GM19239 (cell line): ENCODE data around the gene CFAP68.
"Not testable (repeated sequence)": the region's sequence is repeated elsewhere in the genome, so short reads cannot be mapped to it uniquely, and the experiment has no call there.

Experiments used
- DNase-seq: peaks from one replicate; pipeline ENCODE4 v3.0.0; 2011; ENCODE audit warnings: low spot score; ENCODE audit not compliant: insufficient read length
- FAIRE-seq: peaks from 2 replicates; lab custom pipeline; 2011; peaks lifted over from hg19 to GRCh38; lab: Jason Lieb, UNC

Gene CFAP68

DNA sequence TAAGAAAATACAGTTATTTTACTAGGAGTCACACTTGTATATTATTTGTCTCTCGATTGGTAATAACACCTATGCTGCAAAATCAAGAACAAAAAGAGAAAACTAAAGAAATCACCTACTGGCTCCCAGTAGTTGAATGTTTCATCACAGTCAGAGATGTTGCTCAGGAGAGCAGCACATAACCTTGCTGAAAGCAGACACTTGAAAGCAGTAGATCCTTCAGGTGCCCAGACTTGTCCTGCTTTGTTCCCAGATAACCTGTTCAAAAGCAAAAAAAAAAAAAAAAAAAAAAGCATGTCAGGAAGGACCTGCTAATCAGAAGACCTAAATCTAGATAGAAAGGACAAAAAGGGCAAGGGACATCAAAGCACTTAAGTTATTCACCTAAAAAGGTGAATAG lies 9.2 kb upstream of the CFAP68 start:
- DNase-seq (no peak), FAIRE-seq (no peak)

DNA sequence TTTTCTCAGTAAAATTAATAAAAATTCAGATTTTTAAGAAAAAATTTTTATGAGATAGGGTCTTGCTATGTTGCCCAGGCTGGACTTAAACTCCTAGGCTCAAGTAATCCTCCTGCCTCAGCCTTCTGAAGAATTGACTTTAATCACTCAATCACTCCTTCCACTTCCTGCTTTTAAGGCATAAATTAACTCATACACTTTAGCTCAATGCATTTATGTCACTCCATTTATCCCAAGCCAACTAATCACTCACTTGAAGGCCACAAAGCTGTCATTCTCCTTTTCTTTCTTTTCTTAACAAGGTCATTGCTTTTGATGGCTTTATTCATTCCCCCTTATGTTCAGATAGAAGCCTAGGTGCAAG lies 8.8 kb upstream of the CFAP68 start:
- no peak for FAIRE-seq
- DNase-seq = no peak

DNA sequence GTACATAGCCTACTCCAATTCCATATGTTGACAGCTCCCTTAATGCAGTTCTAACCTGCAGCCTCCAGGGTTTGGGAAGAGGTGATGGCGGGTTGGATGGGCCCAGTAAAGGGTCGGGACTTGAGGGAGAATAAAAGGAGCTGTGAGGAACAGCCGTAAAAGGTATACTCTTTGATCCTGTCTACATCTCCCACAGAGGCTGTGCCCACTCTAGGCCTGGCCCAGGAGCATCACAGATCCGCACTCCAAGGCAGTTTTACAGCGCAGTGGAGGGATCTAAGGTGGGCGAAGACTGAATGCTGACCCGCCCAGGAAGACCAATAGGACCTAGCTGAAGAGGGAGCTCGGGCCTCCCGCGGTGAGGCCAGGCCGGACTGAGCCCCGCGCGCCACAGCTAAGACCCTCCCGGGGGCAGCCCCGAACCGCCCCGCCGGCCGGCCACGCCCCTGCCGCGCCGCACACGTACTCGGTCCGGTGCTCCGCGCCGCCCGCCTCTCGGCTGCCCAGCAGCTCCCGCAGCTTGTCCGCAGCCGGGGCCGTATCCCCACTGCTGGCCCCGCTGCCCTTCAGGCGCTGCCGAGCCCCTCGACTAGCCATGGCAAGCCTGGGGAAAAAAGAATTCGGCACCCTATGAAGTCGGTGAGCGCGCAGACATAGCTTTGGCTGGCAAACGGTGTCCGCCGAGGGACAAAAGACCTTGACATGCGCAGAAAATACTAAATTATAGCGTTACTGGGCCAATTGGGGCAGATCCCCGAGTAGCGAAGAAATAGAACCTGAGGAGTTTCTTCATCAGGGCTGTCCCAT lies 8.3 kb upstream of the CFAP68 start, which contains the start of gene ALG9:
Gene ALG9, minus strand, starts transcription at position 696 of the 807 bp plus-strand sequence. Its CDS starts 99 bp downstream, at position 597.
- DNase-seq (peak; percentile 55), FAIRE-seq (peak; percentile 96)

DNA sequence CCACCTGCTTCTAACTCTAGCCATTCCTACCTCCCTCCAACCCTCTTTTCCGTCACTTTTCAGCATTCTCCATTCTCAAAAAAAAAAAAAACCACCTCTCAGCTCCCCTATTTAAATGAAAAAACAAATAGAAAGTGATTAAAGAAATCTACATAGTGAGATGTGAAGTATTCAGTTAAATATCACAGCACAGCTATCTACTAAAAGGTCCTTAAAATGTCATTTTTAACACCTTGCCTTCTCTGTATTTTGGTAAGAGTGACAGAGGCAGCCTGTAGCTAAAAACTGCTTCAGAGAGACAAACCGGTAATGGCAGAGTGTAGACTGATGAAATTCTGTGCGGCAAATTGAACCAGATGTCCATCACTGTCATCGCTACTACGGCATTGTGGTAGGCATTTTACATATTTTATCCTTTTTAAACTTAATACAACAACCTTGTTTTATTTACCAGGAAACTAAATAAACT lies 7.6 kb upstream of the CFAP68 start:
- DNase-seq = no peak

DNA sequence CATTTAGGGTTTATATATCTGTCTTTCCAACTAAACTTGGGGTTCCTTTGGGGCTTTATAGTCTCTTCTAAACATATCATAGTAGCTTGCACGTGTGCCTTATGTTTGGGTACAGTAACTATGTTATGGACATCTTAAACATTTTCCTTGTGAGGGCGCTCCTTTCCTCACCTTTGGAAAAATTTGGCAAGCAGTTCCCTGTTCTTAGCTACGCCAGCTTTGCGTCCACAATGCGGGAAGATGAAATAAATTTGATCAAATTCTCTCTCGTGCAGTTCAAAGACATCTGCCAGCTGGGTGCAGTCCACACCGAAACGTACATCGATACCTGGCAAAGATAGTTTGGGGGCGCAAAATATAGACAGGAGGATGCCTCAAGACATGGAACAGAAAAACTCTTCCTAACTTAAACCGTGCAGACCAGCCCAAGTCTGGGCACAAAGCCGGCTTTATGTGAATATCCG lies 924 bp upstream of the CFAP68 start:
- FAIRE-seq = no peak
- DNase-seq = no peak

More for the DNA sequence above, 7.6 kb upstream of the CFAP68 start:
- peak; percentile 60 for FAIRE-seq

DNA sequence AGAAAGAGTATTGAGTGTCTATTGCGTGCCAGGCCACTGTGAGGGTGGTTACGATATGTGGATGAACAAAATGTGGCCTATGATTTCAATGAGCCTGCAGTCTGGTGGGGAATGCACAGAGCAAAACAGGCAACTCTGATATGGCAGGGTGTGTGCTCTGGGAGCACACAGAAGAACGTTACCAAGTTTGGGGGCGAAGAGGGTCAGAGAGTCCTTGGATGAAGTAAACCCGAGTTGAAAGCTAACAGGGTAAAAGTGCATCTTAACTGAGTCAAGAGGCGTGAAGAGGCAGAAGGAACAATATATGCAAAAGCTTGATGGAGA lies 258 bp downstream of the CFAP68 start:
- FAIRE-seq (no peak), DNase-seq (no peak)

DNA sequence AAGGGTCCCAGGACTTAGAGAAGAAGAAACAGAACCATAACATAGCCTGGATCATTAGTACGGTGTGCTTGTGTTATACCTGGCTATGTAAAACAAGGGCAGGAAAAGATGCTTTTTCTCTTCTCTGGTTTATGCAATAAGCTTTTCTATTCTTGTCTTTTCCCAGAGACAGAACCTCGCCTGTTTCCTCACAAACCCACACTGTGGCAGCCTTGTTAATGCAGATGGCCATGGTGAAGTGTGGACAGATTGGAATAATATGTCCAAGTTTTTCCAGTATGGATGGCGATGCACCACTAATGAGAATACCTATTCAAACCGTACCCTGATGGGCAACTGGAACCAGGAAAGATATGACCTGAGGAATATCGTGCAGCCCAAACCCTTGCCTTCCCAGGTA lies 2.9 kb downstream of the CFAP68 start:
- FAIRE-seq = no peak
- no peak for DNase-seq

DNA sequence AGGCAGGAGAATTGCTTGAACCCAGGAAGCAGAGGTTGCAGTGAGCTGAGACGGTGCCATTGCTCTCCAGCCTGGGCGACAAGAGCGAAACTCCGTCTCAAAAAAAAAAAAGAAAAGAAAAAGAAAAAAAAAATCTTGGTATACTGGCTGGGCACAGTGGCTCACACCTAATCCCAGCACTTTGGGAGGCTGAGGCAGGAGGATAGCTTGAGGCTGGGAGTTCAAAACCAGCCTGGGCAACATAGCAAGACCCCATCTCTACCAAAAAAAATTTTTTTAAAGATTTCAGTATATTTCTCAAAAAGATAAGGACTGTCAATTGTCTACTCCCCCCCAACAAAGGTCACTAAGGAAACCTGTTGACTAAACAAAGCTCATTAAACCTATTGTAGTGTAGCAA lies 5.7 kb downstream of the CFAP68 start:
- FAIRE-seq, DNase-seq: not testable (repeated sequence)

DNA sequence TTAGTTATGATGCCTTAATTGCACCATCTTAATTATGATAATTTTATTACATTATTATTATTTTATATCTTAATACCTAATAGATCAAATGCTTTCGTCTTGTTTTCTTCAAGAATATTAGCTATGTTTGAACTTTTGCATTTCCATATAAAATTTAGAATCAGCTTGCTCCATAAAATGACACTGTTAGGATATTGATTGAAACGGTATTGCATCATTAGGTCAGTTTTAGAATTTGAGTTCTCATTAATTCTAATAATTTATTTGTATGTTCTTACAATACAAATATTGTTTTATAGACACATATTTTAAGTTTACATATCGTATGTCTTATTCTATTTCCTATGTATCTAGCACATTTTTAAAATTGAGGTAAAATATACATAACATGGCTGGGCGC lies 6.7 kb downstream of the CFAP68 start:
- DNase-seq = no peak
- FAIRE-seq = no peak

DNA sequence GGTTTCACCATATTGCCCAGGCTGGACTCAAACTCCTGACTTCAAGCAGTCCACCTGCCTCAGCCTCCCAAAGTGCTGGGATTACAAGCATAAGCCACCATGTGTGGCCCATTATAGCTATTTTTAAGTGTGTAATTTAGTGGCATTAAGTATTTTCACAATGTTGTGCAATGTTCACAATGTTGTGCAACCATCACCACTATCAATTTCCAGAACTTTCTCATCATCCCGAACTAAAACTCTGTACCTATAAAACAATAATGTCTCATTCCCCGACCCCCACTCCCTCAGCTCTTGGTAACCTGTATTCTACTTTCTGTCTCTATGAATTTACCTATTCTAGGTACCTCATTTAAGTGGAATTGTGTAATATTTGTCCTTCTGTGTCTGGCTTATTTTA lies 7.5 kb downstream of the CFAP68 start:
- no peak for FAIRE-seq
- no peak for DNase-seq

DNA sequence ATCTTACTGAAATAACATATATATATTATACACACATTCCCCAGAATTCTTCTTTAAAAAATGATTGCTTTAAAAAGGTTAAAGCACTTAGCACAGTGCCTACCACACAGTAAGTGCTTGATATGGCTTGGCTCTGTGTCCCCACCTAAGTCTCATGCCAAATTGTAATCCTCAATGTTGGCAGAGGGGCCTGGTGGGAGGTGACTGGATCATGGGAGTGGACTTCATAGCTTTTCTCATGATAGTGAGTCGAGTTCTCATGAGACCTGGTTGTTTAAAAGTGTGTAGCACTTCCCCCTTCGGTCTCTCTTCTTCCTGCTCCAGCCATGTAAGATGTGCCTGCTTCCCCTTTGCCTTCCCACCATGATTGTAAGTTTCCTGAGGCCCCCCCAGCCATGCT lies 26.1 kb downstream of the CFAP68 start:
- DNase-seq = no peak
- no peak for FAIRE-seq

DNA sequence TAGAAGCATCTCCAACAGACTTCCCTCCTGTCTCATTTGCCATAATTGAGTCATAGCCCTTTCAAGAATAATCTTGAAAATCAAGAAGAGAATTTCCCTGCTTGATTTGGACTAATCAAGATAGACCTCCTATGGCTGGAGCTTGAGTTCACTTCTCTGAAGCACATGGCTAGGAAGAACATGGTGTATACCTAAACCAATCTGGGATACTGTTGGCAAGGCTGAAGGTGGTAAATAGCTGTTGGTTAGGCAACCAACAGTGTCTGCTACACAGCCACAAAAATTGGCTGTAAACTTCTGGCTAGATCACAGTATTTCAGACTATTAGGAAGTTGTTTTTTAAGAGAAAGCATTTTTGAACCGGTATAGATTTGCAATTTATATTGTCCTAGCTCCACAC lies 27.3 kb downstream of the CFAP68 start:
- FAIRE-seq = no peak
- DNase-seq = no peak

DNA sequence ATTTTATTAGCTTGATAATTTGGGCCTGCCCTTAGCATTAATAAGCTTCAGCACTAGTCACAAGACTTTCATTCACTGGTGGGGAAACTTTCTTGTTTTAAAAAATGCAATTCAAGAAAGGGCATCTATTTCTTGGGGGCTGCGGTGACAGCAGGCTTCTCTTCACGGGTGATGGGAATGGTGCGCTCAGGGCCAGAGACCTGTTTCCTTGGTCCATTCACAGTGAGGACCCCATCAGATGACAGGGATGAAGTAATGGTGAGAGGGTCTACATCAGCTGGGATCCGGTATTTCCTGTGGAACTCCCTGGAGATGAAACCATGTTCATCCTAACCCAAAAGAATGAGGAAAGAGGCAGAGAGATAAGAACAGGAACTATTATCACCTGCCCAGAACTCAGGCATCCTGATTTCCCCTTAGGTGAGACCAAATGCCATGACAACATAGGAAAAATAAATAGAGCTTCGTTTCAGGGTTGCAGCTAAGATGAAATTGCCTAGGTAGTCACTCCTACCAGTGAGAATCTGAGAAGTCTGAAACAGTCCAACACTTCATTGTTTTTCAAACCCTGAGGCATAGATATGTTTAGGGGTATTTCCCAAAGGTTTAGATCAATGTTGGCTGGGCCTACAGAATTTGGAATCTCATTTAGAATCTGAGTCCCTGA lies 29.4 kb downstream of the CFAP68 start:
- FAIRE-seq (no peak), DNase-seq (no peak)

DNA sequence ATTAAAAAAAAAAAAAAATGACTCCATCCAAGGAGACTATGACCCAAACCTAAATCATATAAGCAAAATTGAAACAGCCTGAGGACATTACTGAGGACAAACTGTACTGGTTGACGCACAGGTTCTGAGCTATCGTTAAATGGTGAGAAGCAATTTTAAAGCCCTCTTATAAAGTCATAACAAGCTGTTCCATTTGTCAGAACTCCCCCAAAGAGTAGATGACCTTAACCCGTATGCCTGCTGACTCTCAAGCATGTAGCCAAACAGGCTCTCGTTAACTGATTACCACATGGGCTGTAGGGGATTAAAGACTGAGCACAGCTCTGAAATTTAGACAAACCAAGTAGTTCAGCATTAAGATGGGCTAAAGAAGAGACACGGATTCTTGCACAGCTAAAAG lies 30.0 kb downstream of the CFAP68 start:
- DNase-seq (no peak), FAIRE-seq (no peak)

DNA sequence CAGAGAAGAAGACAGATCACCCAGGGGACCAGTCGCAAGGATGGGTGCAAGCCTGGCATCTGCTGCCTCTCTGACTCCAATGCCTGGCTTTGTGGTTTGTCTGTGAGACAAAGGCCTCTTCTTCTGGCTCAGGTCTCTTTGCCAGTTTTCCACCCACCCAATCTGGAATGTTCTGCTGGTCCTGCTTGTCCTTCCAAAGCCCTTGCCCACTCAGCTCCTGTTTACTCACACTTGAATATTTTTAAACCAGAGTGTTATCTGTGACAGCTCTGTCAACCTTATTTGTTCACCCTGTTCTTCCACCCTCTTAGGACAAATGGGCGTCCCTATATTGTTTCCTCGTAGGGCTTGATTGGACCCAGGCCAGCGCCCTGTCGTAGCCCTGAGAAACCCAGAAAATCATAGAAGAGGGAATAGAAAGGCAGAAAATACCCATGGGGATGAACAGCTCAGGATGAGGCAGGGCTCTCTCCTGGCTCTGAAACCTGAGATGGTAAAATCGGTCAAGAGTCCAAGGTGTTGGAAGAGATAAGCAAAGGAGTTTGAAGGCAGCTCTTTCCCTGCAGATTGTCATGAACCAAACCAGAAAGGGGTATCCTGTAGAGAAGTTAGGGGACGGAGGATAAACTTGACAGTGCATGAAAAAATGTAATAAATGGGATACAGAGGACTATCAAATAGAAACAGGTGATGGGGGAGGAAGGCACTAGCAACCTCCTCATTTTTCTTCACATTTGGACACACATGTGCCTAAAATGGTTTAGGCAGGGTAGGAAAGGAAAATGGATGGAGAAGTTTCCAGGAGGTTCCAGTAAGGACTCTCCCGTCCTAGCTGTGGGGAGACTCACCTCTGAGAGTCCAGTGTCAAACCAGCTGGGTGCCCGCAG lies 31.6 kb downstream of the CFAP68 start:
- no peak for FAIRE-seq

DNA sequence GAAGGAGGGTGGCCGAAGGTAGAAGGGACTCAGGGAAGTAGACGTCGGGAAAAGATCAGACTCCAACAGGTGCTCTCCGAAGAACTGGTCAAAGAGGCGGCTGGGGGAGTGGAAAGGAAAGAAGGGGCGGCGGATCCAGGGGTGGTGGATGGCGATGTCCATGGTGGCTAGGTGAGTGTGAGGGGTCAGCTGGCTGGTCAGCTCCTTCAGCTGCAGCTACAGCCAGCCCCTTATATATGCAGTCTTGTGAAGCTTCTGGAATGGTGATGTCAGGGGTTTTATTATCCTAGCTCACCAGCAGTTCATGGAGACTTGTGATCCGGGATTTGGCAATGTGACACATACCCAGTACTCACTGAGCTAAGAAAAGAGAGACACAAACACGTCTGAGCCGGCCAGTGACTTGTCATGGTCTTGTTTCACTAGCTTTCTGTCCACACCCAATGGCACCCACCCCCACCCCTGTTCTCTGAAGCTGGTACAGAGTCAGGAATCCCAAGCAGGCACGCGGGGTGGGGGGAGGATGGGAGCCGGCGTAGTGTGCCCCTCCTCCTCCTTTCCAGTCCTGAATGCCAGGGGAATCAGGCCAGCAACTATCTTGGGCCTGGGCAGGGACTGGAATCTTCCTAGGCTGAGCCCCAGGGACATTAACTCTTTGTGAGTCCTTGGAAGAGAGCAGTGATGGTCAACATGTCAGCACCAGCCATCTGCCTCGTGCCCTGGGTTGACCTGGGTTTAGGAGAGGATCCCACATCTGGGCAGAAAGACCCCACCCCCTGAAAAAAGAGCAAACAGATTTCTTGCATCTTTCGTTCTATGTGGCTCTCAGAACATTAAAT lies 32.4 kb downstream of the CFAP68 start, which contains the start of gene CRYAB:
Gene CRYAB, minus strand, starts transcription at position 208 of the 839 bp plus-strand sequence. Its CDS starts 46 bp downstream, at position 162.
- FAIRE-seq (no peak), DNase-seq (no peak)

More for the DNA sequence above, 31.6 kb downstream of the CFAP68 start:
- DNase-seq = no peak

DNA sequence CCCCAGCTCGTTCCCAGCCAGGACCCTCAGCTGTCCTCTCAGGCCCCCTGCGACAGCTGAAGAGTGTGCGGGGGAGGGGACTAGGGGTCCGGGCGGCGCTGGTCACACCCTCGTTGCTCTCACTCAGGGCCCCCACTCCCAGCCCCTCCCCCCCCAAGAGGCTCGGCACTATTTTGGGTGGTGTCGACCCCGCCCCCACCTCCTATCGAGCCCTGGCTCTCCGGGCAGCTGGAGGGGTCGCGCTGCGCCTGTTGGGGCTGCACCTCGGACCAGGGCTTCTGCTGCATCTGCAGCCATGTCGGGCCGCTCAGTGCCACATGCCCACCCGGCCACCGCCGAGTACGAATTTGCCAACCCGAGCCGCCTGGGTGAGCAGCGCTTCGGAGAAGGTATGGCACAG lies 33.2 kb downstream of the CFAP68 start, which contains the start of gene HSPB2:
Gene HSPB2, plus strand, starts transcription at position 200 of the 400 bp plus-strand sequence. Its CDS starts 96 bp downstream, at position 296.
- DNase-seq = no peak
- FAIRE-seq = no peak

DNA sequence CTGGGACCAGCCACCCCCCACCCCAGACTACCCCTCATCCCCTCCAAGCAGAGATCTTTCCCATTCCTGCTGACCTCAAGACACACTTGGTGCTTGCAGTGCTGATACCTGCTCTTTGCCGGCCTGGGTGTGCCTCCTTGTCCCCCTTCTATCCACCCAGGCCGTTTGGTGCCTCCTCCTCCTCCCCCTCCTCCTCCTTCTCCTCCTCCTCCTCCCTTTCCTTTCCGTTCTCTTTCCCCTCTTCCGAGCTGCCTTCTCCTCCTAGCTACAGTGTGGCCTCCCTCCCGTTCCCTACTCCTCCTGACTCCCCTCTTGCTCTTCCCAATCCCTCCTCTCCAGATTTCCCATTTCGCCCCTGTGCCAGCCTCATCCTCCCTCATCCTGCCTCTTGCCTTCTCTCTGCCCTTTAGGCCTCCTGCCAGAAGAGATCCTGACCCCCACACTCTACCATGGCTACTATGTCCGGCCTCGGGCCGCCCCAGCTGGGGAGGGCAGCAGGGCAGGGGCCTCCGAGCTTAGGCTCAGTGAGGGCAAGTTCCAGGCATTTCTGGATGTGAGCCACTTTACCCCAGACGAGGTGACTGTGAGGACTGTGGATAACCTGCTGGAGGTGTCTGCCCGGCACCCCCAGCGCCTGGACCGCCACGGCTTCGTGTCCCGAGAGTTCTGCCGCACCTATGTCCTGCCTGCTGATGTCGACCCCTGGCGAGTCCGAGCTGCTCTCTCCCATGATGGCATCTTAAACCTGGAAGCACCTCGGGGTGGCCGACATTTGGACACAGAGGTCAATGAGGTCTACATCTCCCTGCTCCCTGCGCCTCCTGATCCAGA lies 33.9 kb downstream of the CFAP68 start:
- no peak for FAIRE-seq
- no peak for DNase-seq

DNA sequence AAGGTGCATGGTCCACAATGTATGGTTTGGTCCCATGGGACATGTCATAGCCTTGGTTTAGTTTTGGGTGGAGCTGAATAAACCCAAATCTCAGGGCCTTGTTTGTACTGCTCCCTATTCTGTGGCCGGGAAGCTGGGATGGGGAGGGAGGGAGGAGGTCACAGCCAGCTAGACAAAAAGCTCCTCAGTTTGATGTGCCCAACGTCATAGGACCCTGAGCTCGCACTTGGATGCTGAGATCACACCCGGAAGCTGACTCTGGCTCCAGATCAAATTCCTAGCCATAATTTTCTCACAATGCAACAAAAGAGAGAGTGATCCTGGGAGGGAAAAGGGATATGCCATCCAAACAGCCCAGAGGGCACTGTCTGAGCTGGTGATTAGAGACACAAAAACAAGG lies 34.7 kb downstream of the CFAP68 start:
- DNase-seq = no peak
- FAIRE-seq = no peak
